ENCODE results near the gene CD276. TPM values are rescaled to one million over a fixed set of nuclear protein-coding genes. Genes with fewer than 3 reads are reported as not detected.

CD276 gene
- total RNA-seq, 1 experiment from 2014 or later, result 75.4 TPM

- H3K9me3 ChIP-seq (ENCODE audit: control insufficient read depth in 1 of 2, insufficient read depth in 1 of 2, low read depth in 1 of 2, low read length in 2 of 2), result no peaks in the 10 kb centered on the region
- no peaks in the 10 kb centered on the region for H4K20me1 ChIP-seq (ENCODE audit: insufficient read depth)
- no peak overlapping the region for H3K27ac ChIP-seq (ENCODE audit: low read depth, low read length)
- ChIA-PET RAD21 (ENCODE audit: low non-redundant PET in 1 of 2, low total read pairs in 2 of 2, uncharacterized antibody in 2 of 2, unreplicated experiment in 2 of 2) (no interaction called here), CTCF (no interaction called here), POLR2A (no interaction called here)
- DNase-seq (ENCODE audit: low read depth, low spot score) (no peak), ATAC-seq (no peak)
- H3K9me2 ChIP-seq (ENCODE audit: insufficient read depth), result no peaks in the 10 kb centered on the region
- H3K4me3 ChIP-seq (replicated peaks in 1 of 2; ENCODE audit: low read depth in 1 of 2, low read length in 2 of 2), result no peak overlapping the region
- no peaks in the 10 kb centered on the region for H3K27me3 ChIP-seq (ENCODE audit: insufficient read depth, low read length)
- peaks cover 0 to 3% of the 10 kb centered on the region in 2 experiments; a peak in 1 of 4 replicates for H3K4me1 ChIP-seq (ENCODE audit: control insufficient read depth in 1 of 2, insufficient read depth in 2 of 2, low read length in 2 of 2)
- H3K79me2 ChIP-seq (ENCODE audit: insufficient read depth, low read length), result no peaks in the 10 kb centered on the region
- BruUV-seq (replicated peaks), result no TSS peak
- H3K9ac ChIP-seq (ENCODE audit: low read length), result no peak overlapping the region
- no peak overlapping the region for H3K4me2 ChIP-seq (ENCODE audit: low read length)
- no peak for TF ChIP-seq ATF3 (IDR thresholded peaks at IDR 0.05)
- TF ChIP-seq CBX3 (IDR thresholded peaks at IDR 0.05; ENCODE audit: low read depth), result no peak
- TF ChIP-seq CEBPB (IDR thresholded peaks at IDR 0.05; ENCODE audit: low read depth), result no peak
- TF ChIP-seq TCF7L2 (IDR thresholded peaks at IDR 0.05; ENCODE audit: borderline replicate concordance, extremely low read depth, insufficient read depth, insufficient read length), result no peak
- TF ChIP-seq YY1 (IDR thresholded peaks at IDR 0.05; ENCODE audit: extremely low read depth, insufficient replicate concordance, low read depth, low read length), result no peak
- TF ChIP-seq EZH2 (IDR thresholded peaks at IDR 0.05), result no peak
- TF ChIP-seq, protein P1, sequence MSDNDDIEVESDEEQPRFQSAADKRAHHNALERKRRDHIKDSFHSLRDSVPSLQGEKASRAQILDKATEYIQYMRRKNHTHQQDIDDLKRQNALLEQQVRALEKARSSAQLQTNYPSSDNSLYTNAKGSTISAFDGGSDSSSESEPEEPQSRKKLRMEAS (IDR thresholded peaks at IDR 0.05), result no peak
- TF ChIP-seq SRF (IDR thresholded peaks at IDR 0.05; ENCODE audit: low read depth), result no peak
- TF ChIP-seq POLR2A (IDR thresholded peaks at IDR 0.05; ENCODE audit: borderline replicate concordance, extremely low read depth, insufficient read depth, insufficient read length), result no peak
- TF ChIP-seq RAD21 (IDR thresholded peaks at IDR 0.05; ENCODE audit: low read depth), result no peak
- no peak for TF ChIP-seq FOSL1 (IDR thresholded peaks at IDR 0.05; ENCODE audit: low read depth)
- TF ChIP-seq, protein P2, sequence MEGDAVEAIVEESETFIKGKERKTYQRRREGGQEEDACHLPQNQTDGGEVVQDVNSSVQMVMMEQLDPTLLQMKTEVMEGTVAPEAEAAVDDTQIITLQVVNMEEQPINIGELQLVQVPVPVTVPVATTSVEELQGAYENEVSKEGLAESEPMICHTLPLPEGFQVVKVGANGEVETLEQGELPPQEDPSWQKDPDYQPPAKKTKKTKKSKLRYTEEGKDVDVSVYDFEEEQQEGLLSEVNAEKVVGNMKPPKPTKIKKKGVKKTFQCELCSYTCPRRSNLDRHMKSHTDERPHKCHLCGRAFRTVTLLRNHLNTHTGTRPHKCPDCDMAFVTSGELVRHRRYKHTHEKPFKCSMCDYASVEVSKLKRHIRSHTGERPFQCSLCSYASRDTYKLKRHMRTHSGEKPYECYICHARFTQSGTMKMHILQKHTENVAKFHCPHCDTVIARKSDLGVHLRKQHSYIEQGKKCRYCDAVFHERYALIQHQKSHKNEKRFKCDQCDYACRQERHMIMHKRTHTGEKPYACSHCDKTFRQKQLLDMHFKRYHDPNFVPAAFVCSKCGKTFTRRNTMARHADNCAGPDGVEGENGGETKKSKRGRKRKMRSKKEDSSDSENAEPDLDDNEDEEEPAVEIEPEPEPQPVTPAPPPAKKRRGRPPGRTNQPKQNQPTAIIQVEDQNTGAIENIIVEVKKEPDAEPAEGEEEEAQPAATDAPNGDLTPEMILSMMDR (IDR thresholded peaks at IDR 0.05 in 2 of 3, conservative IDR thresholded peaks at IDR 0.05 in 1 of 3; ENCODE audit: borderline replicate concordance in 1 of 3, insufficient read depth in 1 of 3, low read depth in 2 of 3, low read length in 2 of 3), result no peak
- no peak for TF ChIP-seq POLR2AphosphoS5 (IDR thresholded peaks at IDR 0.05; ENCODE audit: low read depth, low read length)
- no peak overlapping the region for H2AFZ ChIP-seq (ENCODE audit: low read depth, low read length, poor library complexity, severe bottlenecking)
- no peaks in the 10 kb centered on the region for H3K36me3 ChIP-seq (ENCODE audit: control insufficient read depth in 1 of 2, insufficient read depth in 2 of 2, low read length in 2 of 2)
- intact Hi-C loops (cut with micrococcal nuclease), result no loop called here
Measured at GRCh38 chr15:73749971-73750370, 65.8 kb downstream of the CD276 start.

Measured in HCT116 (cell line).